Osteoblast (primary cell): ENCODE data around the gene CCDC28A. TPM values are rescaled to one million over a fixed set of nuclear protein-coding genes. Genes with fewer than 3 reads are reported as not detected.

Source experiments
- DNase-seq: peaks from one replicate; pipeline ENCODE4 v3.0.0; 2011; ENCODE audit warnings: low spot score, mixed read lengths; ENCODE audit not compliant: insufficient read length; ENCODE audit errors: missing footprints
- H2AFZ ChIP-seq: 2 replicates; pipeline ENCODE4 v1.6.0; 2011; ENCODE audit warnings: mild to moderate bottlenecking, low read length
- H3K27ac ChIP-seq: 2 replicates; pipeline ENCODE4 v1.5.1; 2011; ENCODE audit warnings: mild to moderate bottlenecking, low read depth, low read length, moderate library complexity
- H3K27me3 ChIP-seq: 2 replicates; pipeline ENCODE4 v1.6.0; 2012; ENCODE audit warnings: mild to moderate bottlenecking, control low read depth, inconsistent platforms, low read length, moderate library complexity; ENCODE audit not compliant: insufficient read depth
- H3K36me3 ChIP-seq: 2 replicates; pipeline ENCODE4 v1.5.1; 2011; ENCODE audit warnings: mild to moderate bottlenecking, low read length, control low read depth, moderate library complexity; ENCODE audit not compliant: insufficient read depth
- H3K4me1 ChIP-seq: 2 replicates; pipeline ENCODE4 v1.5.1; 2011; ENCODE audit warnings: mild to moderate bottlenecking, low read length, control low read depth, moderate library complexity; ENCODE audit not compliant: insufficient read depth
- H3K4me2 ChIP-seq: 2 replicates; pipeline ENCODE4 v1.6.0; 2011; ENCODE audit warnings: mild to moderate bottlenecking, low read length; ENCODE audit not compliant: insufficient read depth
- H3K4me3 ChIP-seq: fragments of 200-600 bp; sonication (generic); 3 replicates; pipeline ENCODE4 v1.5.1; 2012; ENCODE audit warnings: mild to moderate bottlenecking, low read length, inconsistent platforms; ENCODE audit not compliant: insufficient read depth
- H3K79me2 ChIP-seq: 2 replicates; pipeline ENCODE4 v1.6.0; 2012; ENCODE audit warnings: mild to moderate bottlenecking, low read length, control low read depth, inconsistent platforms; ENCODE audit not compliant: insufficient read depth
- H3K9me3 ChIP-seq: 2 replicates; pipeline ENCODE4 v1.5.1; 2011; ENCODE audit warnings: low read depth, low read length, control low read depth
- H4K20me1 ChIP-seq: 2 replicates; pipeline ENCODE4 v1.6.0; 2012; ENCODE audit warnings: mild to moderate bottlenecking, low read length, control low read depth; ENCODE audit not compliant: insufficient read depth
- total RNA-seq: library from RNA; depleted of rRNA; stranded (reverse); fragments of >200 nt; gene quantifications from 2 replicates; pipeline ENCODE4 v1.2.3, GENCODE V29; 2012
- TF ChIP-seq, protein P1 (sequence below): IDR thresholded peaks from 2 replicates; pipeline ENCODE4 v1.5.1; 2011; ENCODE audit warnings: mild to moderate bottlenecking, low read depth, low read length, moderate library complexity; ENCODE audit errors: extremely low read depth

The CCDC28A gene
- total RNA-seq, 1 donor, result 11.2 TPM

- no peaks in the 10 kb centered on the region for H3K79me2 ChIP-seq
- no peak overlapping the region for H3K27ac ChIP-seq
- no peak for DNase-seq
Measured at GRCh38 chr6:138833816-138834539, 60.4 kb downstream of the CCDC28A start.

GRCh38 chr6:138837246-138837645 lies 63.7 kb downstream of the CCDC28A start:
- no peak for DNase-seq
- H4K20me1 ChIP-seq, result no peaks in the 10 kb centered on the region
- H3K4me2 ChIP-seq, result no peak overlapping the region
- no peak overlapping the region for H3K27ac ChIP-seq
- no peaks in the 10 kb centered on the region for H3K9me3 ChIP-seq
- H3K4me3 ChIP-seq, result no peak overlapping the region
- no peaks in the 10 kb centered on the region for H3K4me1 ChIP-seq
- H3K27me3 ChIP-seq, result no peaks in the 10 kb centered on the region
- H2AFZ ChIP-seq, result no peak overlapping the region
- H3K36me3 ChIP-seq, result no peaks in the 10 kb centered on the region
- TF ChIP-seq, protein P1, sequence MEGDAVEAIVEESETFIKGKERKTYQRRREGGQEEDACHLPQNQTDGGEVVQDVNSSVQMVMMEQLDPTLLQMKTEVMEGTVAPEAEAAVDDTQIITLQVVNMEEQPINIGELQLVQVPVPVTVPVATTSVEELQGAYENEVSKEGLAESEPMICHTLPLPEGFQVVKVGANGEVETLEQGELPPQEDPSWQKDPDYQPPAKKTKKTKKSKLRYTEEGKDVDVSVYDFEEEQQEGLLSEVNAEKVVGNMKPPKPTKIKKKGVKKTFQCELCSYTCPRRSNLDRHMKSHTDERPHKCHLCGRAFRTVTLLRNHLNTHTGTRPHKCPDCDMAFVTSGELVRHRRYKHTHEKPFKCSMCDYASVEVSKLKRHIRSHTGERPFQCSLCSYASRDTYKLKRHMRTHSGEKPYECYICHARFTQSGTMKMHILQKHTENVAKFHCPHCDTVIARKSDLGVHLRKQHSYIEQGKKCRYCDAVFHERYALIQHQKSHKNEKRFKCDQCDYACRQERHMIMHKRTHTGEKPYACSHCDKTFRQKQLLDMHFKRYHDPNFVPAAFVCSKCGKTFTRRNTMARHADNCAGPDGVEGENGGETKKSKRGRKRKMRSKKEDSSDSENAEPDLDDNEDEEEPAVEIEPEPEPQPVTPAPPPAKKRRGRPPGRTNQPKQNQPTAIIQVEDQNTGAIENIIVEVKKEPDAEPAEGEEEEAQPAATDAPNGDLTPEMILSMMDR, result no peak
- H3K79me2 ChIP-seq, result no peaks in the 10 kb centered on the region

More at GRCh38 chr6:138833816-138834539, 60.4 kb downstream of the CCDC28A start:
- Histone ChIP-seq H3K4me3 (no peak overlapping the region), H3K27me3 (no peaks in the 10 kb centered on the region), H3K36me3 (no peaks in the 10 kb centered on the region), H3K4me1 (no peaks in the 10 kb centered on the region), H2AFZ (no peak overlapping the region), H3K9me3 (no peaks in the 10 kb centered on the region), H3K4me2 (no peak overlapping the region), H4K20me1 (no peaks in the 10 kb centered on the region)
- TF ChIP-seq, protein P1, result no peak

Other genes with a start within 250 kb of the CCDC28A start
- gene ECT2L, start 22.3 kb downstream of the CCDC28A start, total RNA-seq, result under 0.01 TPM in 1 of 2 replicates, not detected in the other
- 42.4 and 43.1 TPM in 2 replicates for gene REPS1, start 214.5 kb downstream of the CCDC28A start, total RNA-seq